H1 (cell line): ENCODE results near the gene SLC39A7. TPM values are rescaled to one million over a fixed set of nuclear protein-coding genes. Genes with fewer than 3 reads are reported as not detected.

Experiments
- ASH2L ChIP-seq: fragments of 200-600, 300-600 bp; sonication (generic); IDR thresholded peaks from one replicate; pipeline ENCODE4 v1.7.1; 2017; ENCODE audit warnings: low read length
- BACH1 ChIP-seq: IDR thresholded peaks from 2 replicates; pipeline ENCODE4 v1.6.1; 2012; ENCODE audit warnings: low read length, improper control_type of control experiment
- CBX8 ChIP-seq: fragments of 300-800, 300-1000 bp; sonication (generic); IDR thresholded peaks from 2 replicates; pipeline ENCODE4 v1.7.1; 2016; ENCODE audit warnings: low read depth, low read length, borderline replicate concordance
- CREB1 ChIP-seq: IDR thresholded peaks from 2 replicates; pipeline ENCODE4 v1.6.1; 2012; ENCODE audit warnings: inconsistent platforms
- JUN ChIP-seq: IDR thresholded peaks from 2 replicates; pipeline ENCODE4 v1.6.1; 2011; ENCODE audit warnings: low read depth, mild to moderate bottlenecking, improper control_type of control experiment, low read length
- KDM5A ChIP-seq: fragments of 200-600 bp; IDR thresholded peaks from 2 replicates; pipeline ENCODE4 v1.7.1; 2012; ENCODE audit warnings: mild to moderate bottlenecking, low read length, inconsistent platforms, mixed read lengths
- SIRT6 ChIP-seq: IDR thresholded peaks from one replicate; pipeline ENCODE4 v1.7.1; 2012; ENCODE audit warnings: low read length, inconsistent platforms
- TEAD4 ChIP-seq: IDR thresholded peaks from 2 replicates; pipeline ENCODE4 v1.6.1; 2012; ENCODE audit warnings: low read depth, low read length, inconsistent platforms, mixed read lengths
- ZNF274 ChIP-seq: IDR thresholded peaks from 2 replicates; pipeline ENCODE4 v1.7.0; 2012; ENCODE audit warnings: low read length, borderline replicate concordance; ENCODE audit errors: extremely low read depth
- polyA plus RNA-seq, 7 experiments: library from polyadenylated mRNA; depleted of rRNA in 3 of 7; stranded (reverse) in 5 of 7; unstranded in 2 of 7; fragments of >200 nt in 5 of 7; fragments of 200-250 nt in 2 of 7; gene quantifications; 1 replicate in 5 of 7; 2 replicates in 1 of 7; 4 replicates in 1 of 7; pipeline versions ENCODE4 v1.2.1 to v1.2.3, GENCODE V29; 2011 to 2013; ENCODE audit warnings: missing spikeins in 2 of 7, mixed read lengths in 2 of 7
- total RNA-seq: library from RNA; stranded (reverse); fragmentation: NEBNext Ultra II Directional; extraction: Animal tissue kit (Norgen Biotek cat#: 25700); gene quantifications from 2 replicates; pipeline ENCODE4 v1.2.1, GENCODE V29; 2021

Gene SLC39A7
- total and polyA plus RNA-seq, 2 of the 8 experiments (the other 6 are each of a cell fraction or from before 2014, with no cell fraction given): 63.3 to 123 TPM

GRCh38 chr6:33170176-33171015 lies 30.3 kb upstream of the SLC39A7 start (continued):
- no peak for TF ChIP-seq KDM5A
- no peak for TF ChIP-seq ASH2L
- no peak for TF ChIP-seq CBX8
- no peak for TF ChIP-seq BACH1
- no peak for TF ChIP-seq CREB1
- TF ChIP-seq ZNF274: no peak
- no peak for TF ChIP-seq JUN
- TF ChIP-seq SIRT6: no peak
- TF ChIP-seq TEAD4: no peak
